HCT116 (cell line): ENCODE results near the gene NFS1. TPM values are rescaled to one million over a fixed set of nuclear protein-coding genes. Genes with fewer than 3 reads are reported as not detected.

Source experiments
- ATAC-seq: fragments of 200-7000 bp; cut with Tn5 transposase; 2 replicates; pipeline ENCODE4 v1.9.1; 2020; ENCODE audit warnings: mild to moderate bottlenecking, moderate library complexity
- BruUV-seq: library from RNA; stranded (reverse); fragments of 400-500 nt; replicated peaks from 2 replicates; lab custom pipeline; 2021; lab: Mats Ljungman, UMichigan
- CTCF ChIA-PET: fragments of 300-600 bp; sonication (Branson Sonifier 250); formaldehyde crosslinking; loops from one replicate; lab custom pipeline; 2021; ENCODE audit warnings: antibody characterized with exemption; lab: Charles Lee
- POLR2A ChIA-PET: fragments of 300-600, 350-600 bp; sonication (Branson Sonifier 250); formaldehyde crosslinking; loops from one replicate; lab custom pipeline; 2021; ENCODE audit warnings: antibody characterized with exemption; lab: Charles Lee
- RAD21 ChIA-PET, 2 experiments: fragments of 300-600 bp; sonication (Branson Sonifier 250); formaldehyde crosslinking; loops; one replicate each; lab custom pipeline; 2023; ENCODE audit warnings: low total read pairs in 2 of 2; ENCODE audit not compliant: uncharacterized antibody in 2 of 2, unreplicated experiment in 2 of 2, low non-redundant PET in 1 of 2; lab: Charles Lee
- DNase-seq: peaks from one replicate; pipeline ENCODE4 v3.0.0-alpha.2; 2010; ENCODE audit warnings: low read depth, low spot score
- H2AFZ ChIP-seq: fragments of 200-600 bp; shearing (Covaris generic), sonication (generic); 2 replicates; pipeline ENCODE4 v1.6.1; 2017; ENCODE audit warnings: low read depth, mixed run types, mixed read lengths, antibody characterized with exemption, low read length; ENCODE audit not compliant: poor library complexity, severe bottlenecking
- H3K27ac ChIP-seq: 2 replicates; pipeline ENCODE4 v1.5.1; 2012; ENCODE audit warnings: low read depth, low read length
- H3K27me3 ChIP-seq: fragments of 200-600 bp; sonication (generic); 2 replicates; pipeline ENCODE4 v1.6.1; 2016; ENCODE audit warnings: mixed run types, low read length, mixed read lengths; ENCODE audit not compliant: insufficient read depth
- H3K36me3 ChIP-seq, 2 experiments: fragments of 200-500 bp in 1 of 2; fragments of 200-600 bp in 1 of 2; sonication (Bioruptor generic) in 1 of 2; sonication (generic) in 1 of 2; 2 replicates each; pipeline versions ENCODE4 v1.5.1 to v1.6.1; 2014 to 2016; ENCODE audit warnings: low read length in 2 of 2, inconsistent platforms in 1 of 2, mixed read lengths in 1 of 2, mixed run types in 1 of 2; ENCODE audit not compliant: insufficient read depth in 2 of 2, control insufficient read depth in 1 of 2
- H3K4me1 ChIP-seq, 2 experiments: fragments of 200-600 bp in 1 of 2; sonication (generic) in 1 of 2; 2 replicates each; pipeline versions ENCODE4 v1.5.1 to v1.6.1; 2012 to 2017; ENCODE audit warnings: low read length in 2 of 2, inconsistent platforms in 1 of 2, mild to moderate bottlenecking in 1 of 2, mixed read lengths in 1 of 2, mixed run types in 1 of 2, moderate library complexity in 1 of 2; ENCODE audit not compliant: insufficient read depth in 2 of 2, control insufficient read depth in 1 of 2
- H3K4me2 ChIP-seq: fragments of 200-600 bp; sonication (generic); 2 replicates; pipeline ENCODE4 v1.6.1; 2017; ENCODE audit warnings: mixed run types, low read length, mixed read lengths
- H3K4me3 ChIP-seq, 2 experiments: fragments of 200-600 bp in 1 of 2; sonication (generic) in 1 of 2; replicated peaks in 1 of 2; 2 replicates each; pipeline ENCODE4 v1.5.1; 2011 to 2016; ENCODE audit warnings: low read length in 2 of 2, control low read depth in 1 of 2, low read depth in 1 of 2, mild to moderate bottlenecking in 1 of 2, mixed read lengths in 1 of 2, mixed run types in 1 of 2
- H3K79me2 ChIP-seq: fragments of 200-600 bp; sonication (generic); 2 replicates; pipeline ENCODE4 v1.6.1; 2017; ENCODE audit warnings: mild to moderate bottlenecking, mixed run types, low read length, moderate library complexity, mixed read lengths; ENCODE audit not compliant: insufficient read depth
- H3K9ac ChIP-seq: fragments of 200-600 bp; sonication (generic); 2 replicates; pipeline ENCODE4 v1.6.1; 2016; ENCODE audit warnings: low read length, mixed read lengths
- H3K9me2 ChIP-seq: fragments of 200-600 bp; sonication (generic), shearing (Covaris generic); 2 replicates; pipeline ENCODE4 v1.6.1; 2017; ENCODE audit warnings: mixed run types, mild to moderate bottlenecking, moderate library complexity; ENCODE audit not compliant: insufficient read depth
- H3K9me3 ChIP-seq, 2 experiments: fragments of 200-500 bp in 1 of 2; fragments of 200-600 bp in 1 of 2; sonication (Bioruptor generic) in 1 of 2; sonication (generic) in 1 of 2; 2 replicates each; pipeline ENCODE4 v1.6.1; 2014 to 2017; ENCODE audit warnings: low read length in 2 of 2, mixed read lengths in 2 of 2, inconsistent platforms in 1 of 2, low read depth in 1 of 2, mild to moderate bottlenecking in 1 of 2, mixed run types in 1 of 2, moderate library complexity in 1 of 2; ENCODE audit not compliant: control insufficient read depth in 1 of 2, insufficient read depth in 1 of 2
- H4K20me1 ChIP-seq: fragments of 200-600 bp; sonication (generic), shearing (Covaris generic); 2 replicates; pipeline ENCODE4 v1.6.1; 2017; ENCODE audit warnings: mixed run types, mild to moderate bottlenecking, moderate library complexity; ENCODE audit not compliant: insufficient read depth
- ATF3 ChIP-seq: IDR thresholded peaks from 2 replicates; pipeline ENCODE4 v1.6.1; 2012
- ELF1 ChIP-seq: IDR thresholded peaks from 2 replicates; pipeline ENCODE4 v1.6.1; 2012; ENCODE audit warnings: low read depth, borderline replicate concordance
- POLR2AphosphoS5 ChIP-seq: IDR thresholded peaks from 2 replicates; pipeline ENCODE4 v1.6.1; 2011; ENCODE audit warnings: mild to moderate bottlenecking, low read depth, low read length, moderate library complexity
- REST ChIP-seq: IDR thresholded peaks from 2 replicates; pipeline ENCODE4 v1.6.1; 2012; ENCODE audit warnings: low read depth
- SP1 ChIP-seq: IDR thresholded peaks from 2 replicates; pipeline ENCODE4 v1.6.1; 2012; ENCODE audit warnings: low read depth
- SRF ChIP-seq: IDR thresholded peaks from 2 replicates; pipeline ENCODE4 v1.6.1; 2012; ENCODE audit warnings: low read depth
- ZBTB33 ChIP-seq: IDR thresholded peaks from 2 replicates; pipeline ENCODE4 v1.6.1; 2011; ENCODE audit warnings: mild to moderate bottlenecking, low read length, moderate library complexity; ENCODE audit not compliant: insufficient replicate concordance; ENCODE audit errors: extremely low read depth
- ZNF274 ChIP-seq: fragments of 200-500 bp; sonication (Bioruptor generic); IDR thresholded peaks from 2 replicates; pipeline ENCODE4 v1.6.1; 2014; ENCODE audit warnings: mild to moderate bottlenecking, low read depth, low read length, inconsistent platforms
- intact Hi-C: fragments of 100-400 bp; cut with micrococcal nuclease; formaldehyde crosslinking; loops from 2 replicates; pipeline ENCODE4 v1.10.0; 2022
- total RNA-seq: library from RNA; stranded (reverse); gene quantifications from one replicate; pipeline ENCODE4 v1.2.1, GENCODE V29; 2021; ENCODE audit not compliant: unreplicated experiment

The NFS1 gene
- total RNA-seq, 1 experiment from 2014 or later: 33.9 TPM

- TF ChIP-seq SP1: no peak
- TF ChIP-seq POLR2AphosphoS5: no peak
Observed at GRCh38 chr20:35729836-35730582, 30.9 kb upstream of the NFS1 start (continued).

- H3K4me3 ChIP-seq: no peak overlapping the region
- ChIA-PET RAD21 (interaction anchor here in 1 of 2 experiments (0.6 kb wide), 1 partner anchor 415 kb away, joined by 5 read pairs; no protein-coding TSS in a partner anchor), POLR2A (interaction anchor here (1.0 to 1.8 kb wide), 4 partner anchors 9 to 13 kb away, joined by 3 to 5 read pairs (median 4); partner anchors contain the start of gene RBM39), CTCF (interaction anchor here (0.6 kb wide), 1 partner anchor 655 kb away, joined by 3 read pairs; no protein-coding TSS in a partner anchor)
- no peaks in the 10 kb centered on the region for H3K27me3 ChIP-seq
- peaks cover 58% of the 10 kb centered on the region for H4K20me1 ChIP-seq
- H3K9me3 ChIP-seq: no peaks in the 10 kb centered on the region
- DNase-seq (no peak), ATAC-seq (no peak)
- no peak overlapping the region for H3K4me2 ChIP-seq
- no TSS peak for BruUV-seq
- peaks cover 100% of the 10 kb centered on the region for H3K79me2 ChIP-seq
- no peaks in the 10 kb centered on the region for H3K4me1 ChIP-seq
- TF ChIP-seq ATF3: no peak
- TF ChIP-seq ZBTB33: no peak
- no peak for TF ChIP-seq SP1
- TF ChIP-seq SRF: no peak
- TF ChIP-seq ZNF274: no peak
- no peak for TF ChIP-seq REST
- TF ChIP-seq ELF1: no peak
- no peak overlapping the region for H3K9ac ChIP-seq
- H2AFZ ChIP-seq: no peak overlapping the region
- H3K9me2 ChIP-seq: no peaks in the 10 kb centered on the region
- H3K27ac ChIP-seq: no peak overlapping the region
- H3K36me3 ChIP-seq: peaks cover 91 to 92% of the 10 kb centered on the region in 2 experiments
- intact Hi-C loops: no loop called here
Observed at GRCh38 chr20:35729283-35729807, 30.2 kb upstream of the NFS1 start.
